GM23248 (cell line): ENCODE data around the gene STARD13. TPM values are rescaled to one million over a fixed set of nuclear protein-coding genes. Genes with fewer than 3 reads are reported as not detected.

Source experiments
- DNase-seq: peaks from one replicate; pipeline ENCODE4 v3.0.0-alpha.2; 2015
- H2AFZ ChIP-seq: fragments of 200-600 bp; sonication (generic); 2 replicates; pipeline ENCODE4 v1.6.1; 2016; ENCODE audit warnings: antibody characterized with exemption
- H3F3A ChIP-seq: fragments of 200-600 bp; sonication (generic); 2 replicates; pipeline ENCODE4 v1.6.1; 2016; ENCODE audit warnings: mild to moderate bottlenecking, antibody characterized with exemption, mixed run types; ENCODE audit not compliant: insufficient read depth
- H3K27ac ChIP-seq: fragments of 200-600 bp; sonication (generic); 2 replicates; pipeline ENCODE4 v1.5.1; 2016; ENCODE audit warnings: mild to moderate bottlenecking
- H3K27me3 ChIP-seq: fragments of 200-600 bp; sonication (generic); replicated peaks from 2 replicates; pipeline ENCODE4 v1.6.1; 2016; ENCODE audit warnings: mild to moderate bottlenecking; ENCODE audit not compliant: insufficient read depth
- H3K36me3 ChIP-seq: fragments of 200-600 bp; sonication (generic); 2 replicates; pipeline ENCODE4 v1.6.1; 2016; ENCODE audit warnings: low read depth, mild to moderate bottlenecking
- H3K4me1 ChIP-seq: fragments of 200-600 bp; sonication (generic); 2 replicates; pipeline ENCODE4 v1.6.1; 2016; ENCODE audit warnings: mild to moderate bottlenecking; ENCODE audit not compliant: insufficient read depth
- H3K4me2 ChIP-seq: fragments of 200-600 bp; sonication (generic); one replicate; pipeline ENCODE4 v1.6.1; 2016; ENCODE audit warnings: mild to moderate bottlenecking; ENCODE audit not compliant: unreplicated experiment
- H3K4me3 ChIP-seq: fragments of 200-600 bp; sonication (generic); 2 replicates; pipeline ENCODE4 v1.5.1; 2016; ENCODE audit warnings: mild to moderate bottlenecking
- H3K79me2 ChIP-seq: fragments of 200-600 bp; sonication (generic); 2 replicates; pipeline ENCODE4 v1.6.1; 2016; ENCODE audit warnings: mild to moderate bottlenecking; ENCODE audit not compliant: insufficient read depth
- H3K9ac ChIP-seq: fragments of 200-600 bp; sonication (generic); 2 replicates; pipeline ENCODE4 v1.6.1; 2016; ENCODE audit warnings: mild to moderate bottlenecking
- H3K9me2 ChIP-seq: fragments of 200-600 bp; sonication (generic); 2 replicates; pipeline ENCODE4 v1.6.1; 2016; ENCODE audit warnings: mixed run types, mild to moderate bottlenecking, moderate library complexity; ENCODE audit not compliant: insufficient read depth
- H3K9me3 ChIP-seq: fragments of 200-600 bp; sonication (generic); one replicate; pipeline ENCODE4 v1.6.1; 2017; ENCODE audit warnings: low read depth
- H4K20me1 ChIP-seq: fragments of 200-600 bp; sonication (generic); 2 replicates; pipeline ENCODE4 v1.6.0; 2016; ENCODE audit not compliant: insufficient read depth
- EZH2 ChIP-seq: fragments of 200-600 bp; sonication (generic); IDR thresholded peaks from 2 replicates; pipeline ENCODE4 v1.6.1; 2018; ENCODE audit warnings: antibody characterized with exemption, mild to moderate bottlenecking; ENCODE audit not compliant: insufficient read depth, poor library complexity, severe bottlenecking
- EZH2phosphoT487 ChIP-seq: fragments of 200-600 bp; sonication (generic); IDR thresholded peaks from 2 replicates; pipeline ENCODE4 v1.6.1; 2018; ENCODE audit warnings: antibody characterized with exemption, moderate library complexity, mild to moderate bottlenecking, low read depth; ENCODE audit not compliant: insufficient read depth
- WGBS, 2 experiments: methylation state at CpG; one replicate each; pipeline ENCODE4 v1.1.6; 2015 to 2017; ENCODE audit warnings: low lambda C conversion rate in 2 of 2, low coverage in 1 of 2; ENCODE audit errors: missing lambda C conversion rate in 2 of 2; 5-methylcytosine and 5-hydroxymethylcytosine counted together
- in situ Hi-C: fragments of 300-500 bp; cut with MboI; formaldehyde crosslinking; loops from 2 replicates; pipeline ENCODE4 v1.15.0; 2020
- polyA plus RNA-seq: library from polyadenylated mRNA; unstranded; fragments of >200 nt; fragmentation: Nextera tagmentation; extraction: Ambion mirVana; gene quantifications from 2 replicates; pipeline ENCODE4 v1.2.1, GENCODE V29; 2016
- total RNA-seq: library from RNA; depleted of rRNA; stranded (reverse); fragments of >200 nt; shearing (Covaris generic); gene quantifications from 2 replicates; pipeline ENCODE4 v1.2.3, GENCODE V29; 2014

Gene STARD13
- total and polyA plus RNA-seq, 2 experiments from 2014 or later = 13.8 to 16.6 TPM

DNA sequence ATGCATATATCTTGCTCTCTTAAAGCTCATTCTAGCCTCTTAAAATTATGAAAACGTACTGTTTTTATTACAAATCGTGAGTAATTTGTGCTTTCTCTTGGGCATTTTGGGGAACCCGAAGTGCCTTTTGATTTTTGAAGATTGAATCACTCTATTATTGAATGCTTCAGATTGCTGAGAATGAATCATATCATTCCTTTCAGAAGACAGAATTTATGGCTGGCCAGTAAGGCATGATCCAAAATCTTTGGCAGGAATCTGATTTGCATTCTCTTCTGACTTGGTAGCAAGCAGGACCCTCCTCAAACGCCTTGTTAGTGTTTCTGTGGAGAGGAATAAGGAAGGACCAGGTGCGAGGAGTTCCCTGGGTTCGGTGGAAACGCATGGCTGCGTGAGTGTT, 49.5 kb downstream of the STARD13 start:
- H2AFZ ChIP-seq = no peak overlapping the region
- no peaks in the 10 kb centered on the region for H3K9me2 ChIP-seq
- H3K4me1 ChIP-seq = peaks cover 42% of the 10 kb centered on the region
- in situ Hi-C loops = no loop called here
- no peak overlapping the region for H3K9ac ChIP-seq
- H3K27me3 ChIP-seq = no peaks in the 10 kb centered on the region
- peak overlapping the region; percentile 58 for H3K27ac ChIP-seq
- H3K36me3 ChIP-seq = peaks cover 16% of the 10 kb centered on the region
- no peaks in the 10 kb centered on the region for H4K20me1 ChIP-seq
- TF ChIP-seq EZH2 = no peak
- TF ChIP-seq EZH2phosphoT487 = no peak
- DNase-seq = peak; percentile 89
- H3K9me3 ChIP-seq = no peaks in the 10 kb centered on the region
- peak overlapping the region; percentile 12 for H3K4me3 ChIP-seq
- H3K79me2 ChIP-seq = peaks cover 81% of the 10 kb centered on the region
- H3F3A ChIP-seq = peaks cover 70% of the 10 kb centered on the region
- 2 to 6% methylated on average over 8 of the region's 8 CpGs for WGBS, 2 experiments
- H3K4me2 ChIP-seq = peak overlapping the region; percentile 53

- Histone ChIP-seq H3K9me2 (no peaks in the 10 kb centered on the region), H3K4me1 (peaks cover 47% of the 10 kb centered on the region), H2AFZ (no peak overlapping the region), H3K4me2 (peak overlapping the region; percentile 53), H3F3A (peaks cover 71% of the 10 kb centered on the region), H3K4me3 (peak overlapping the region; percentile 10; the same call in 1 of the 2 replicates), H3K36me3 (peaks cover 14% of the 10 kb centered on the region), H4K20me1 (no peaks in the 10 kb centered on the region), H3K27me3 (no peaks in the 10 kb centered on the region), H3K9me3 (no peaks in the 10 kb centered on the region), H3K9ac (no peak overlapping the region), H3K27ac (peak overlapping the region; percentile 58), H3K79me2 (peaks cover 80% of the 10 kb centered on the region)
- WGBS, 2 experiments = 15 to 16% methylated on average over 3 of the region's 3 CpGs
- DNase-seq = peak; percentile 51
- in situ Hi-C loops = no loop called here
- no peak for TF ChIP-seq EZH2
- TF ChIP-seq EZH2phosphoT487 = no peak
Measured at GRCh38 chr13:33235564-33235963, 50.0 kb downstream of the STARD13 start.

DNA sequence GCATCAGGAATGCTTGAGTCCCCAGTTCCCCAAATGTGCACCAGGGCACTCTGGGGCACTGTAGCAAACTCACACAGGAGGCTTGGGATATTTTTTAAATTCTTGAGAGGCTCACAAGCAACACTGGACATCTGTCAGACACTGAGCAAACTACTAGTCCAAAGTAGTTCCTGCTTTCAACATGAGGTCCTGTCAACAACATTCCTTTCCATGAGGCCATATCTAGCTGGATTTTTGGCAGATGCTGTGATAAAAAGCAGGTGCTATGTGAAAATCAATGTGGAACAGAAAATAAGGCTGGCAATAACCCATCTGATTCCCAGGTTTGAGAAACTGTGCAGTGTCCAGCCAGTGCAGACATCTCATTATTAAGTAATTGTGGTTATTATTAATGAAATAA, 50.5 kb downstream of the STARD13 start:
- peaks cover 75% of the 10 kb centered on the region for H3K79me2 ChIP-seq
- H3K9me3 ChIP-seq = no peaks in the 10 kb centered on the region
- no peaks in the 10 kb centered on the region for H4K20me1 ChIP-seq
- peak overlapping the region; percentile 58 for H3K27ac ChIP-seq
- H3K9ac ChIP-seq = no peak overlapping the region
- H3K4me2 ChIP-seq = peak overlapping the region; percentile 53
- TF ChIP-seq EZH2 (no peak), EZH2phosphoT487 (no peak)
- peaks cover 72% of the 10 kb centered on the region for H3F3A ChIP-seq
- H2AFZ ChIP-seq = no peak overlapping the region
- H3K4me3 ChIP-seq = no peak overlapping the region
- no peaks in the 10 kb centered on the region for H3K27me3 ChIP-seq
- DNase-seq = peak; percentile 39
- peaks cover 12% of the 10 kb centered on the region for H3K36me3 ChIP-seq
- in situ Hi-C loops = no loop called here
- H3K4me1 ChIP-seq = peaks cover 52% of the 10 kb centered on the region
- H3K9me2 ChIP-seq = no peaks in the 10 kb centered on the region

DNA sequence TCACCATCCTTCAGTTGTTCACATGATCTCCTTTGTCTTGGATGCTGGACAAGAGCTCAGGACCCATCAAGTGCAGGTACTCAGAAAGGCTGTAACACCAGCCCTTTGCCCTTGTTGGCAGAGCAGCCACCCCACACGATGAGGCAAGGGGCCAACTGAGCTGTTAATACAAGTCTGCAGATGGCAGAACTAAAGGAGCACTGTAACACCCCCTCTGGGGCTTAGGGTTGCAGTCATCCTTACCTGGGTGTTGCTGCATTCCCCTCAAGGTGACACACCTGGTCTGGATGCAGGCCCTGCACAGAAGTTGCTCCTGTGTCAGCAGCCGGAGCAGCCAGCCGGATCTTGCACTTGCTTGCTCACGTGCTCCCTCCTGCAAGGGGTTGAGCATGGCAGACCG, 52.0 kb downstream of the STARD13 start:
- 87 to 92% methylated on average over 5 of the region's 5 CpGs for WGBS, 2 experiments
- no peak overlapping the region for H2AFZ ChIP-seq
- H3K4me2 ChIP-seq = no peak overlapping the region
- no peaks in the 10 kb centered on the region for H3K9me2 ChIP-seq
- H3K36me3 ChIP-seq = 0 out of 2 replicates have a peak, but pooled peaks cover 3% of the 10 kb centered on the region
- H4K20me1 ChIP-seq = no peaks in the 10 kb centered on the region
- TF ChIP-seq EZH2 (no peak), EZH2phosphoT487 (no peak)
- H3K27ac ChIP-seq = no peak overlapping the region
- H3K27me3 ChIP-seq = no peaks in the 10 kb centered on the region
- H3K79me2 ChIP-seq = peaks cover 69% of the 10 kb centered on the region
- H3F3A ChIP-seq = peaks cover 80% of the 10 kb centered on the region
- H3K9me3 ChIP-seq = no peaks in the 10 kb centered on the region
- no peak overlapping the region for H3K9ac ChIP-seq
- in situ Hi-C loops = no loop called here
- H3K4me3 ChIP-seq = no peak overlapping the region
- peaks cover 67% of the 10 kb centered on the region for H3K4me1 ChIP-seq
- no peak for DNase-seq

- WGBS, 2 experiments = 96 to 97% methylated on average over 2 of the region's 2 CpGs
- TF ChIP-seq EZH2 (no peak), EZH2phosphoT487 (no peak)
- no peak overlapping the region for H2AFZ ChIP-seq
- H3K36me3 ChIP-seq = 0 out of 2 replicates have a peak, but pooled peaks cover 3% of the 10 kb centered on the region
- peaks cover 80% of the 10 kb centered on the region for H3F3A ChIP-seq
- H3K4me1 ChIP-seq = peaks cover 74% of the 10 kb centered on the region
- no peaks in the 10 kb centered on the region for H3K27me3 ChIP-seq
- no peak overlapping the region for H3K4me3 ChIP-seq
- no peaks in the 10 kb centered on the region for H4K20me1 ChIP-seq
- peaks cover 69% of the 10 kb centered on the region for H3K79me2 ChIP-seq
- H3K9me3 ChIP-seq = no peaks in the 10 kb centered on the region
- no peak for DNase-seq
- no peak overlapping the region for H3K27ac ChIP-seq
- H3K4me2 ChIP-seq = no peak overlapping the region
- no peak overlapping the region for H3K9ac ChIP-seq
- no peaks in the 10 kb centered on the region for H3K9me2 ChIP-seq
- in situ Hi-C loops = no loop called here
Measured at GRCh38 chr13:33232883-33233282, 52.7 kb downstream of the STARD13 start.
